GM23338 (cell line): ENCODE results near the gene DDX39A. TPM values are rescaled to one million over a fixed set of nuclear protein-coding genes. Genes with fewer than 3 reads are reported as not detected.

Source experiments
- ATAC-seq: fragments of 200-7000 bp; cut with Tn5 transposase; 3 replicates; pipeline ENCODE4 v1.9.1; 2020
- DNase-seq: peaks from one replicate; pipeline ENCODE4 v3.0.0-alpha.2; 2015; ENCODE audit warnings: low spot score
- H2AFZ ChIP-seq: fragments of 200-600 bp; sonication (generic); 2 replicates; pipeline ENCODE4 v1.8.0; 2016; ENCODE audit warnings: antibody characterized with exemption, mild to moderate bottlenecking, moderate library complexity
- H3F3A ChIP-seq: fragments of 200-600 bp; sonication (generic); replicated peaks from 2 replicates; pipeline ENCODE4 v1.8.0; 2017; ENCODE audit warnings: antibody characterized with exemption, mixed run types, low read depth
- H3K27ac ChIP-seq: fragments of 200-600 bp; sonication (generic); 2 replicates; pipeline ENCODE4 v1.6.1; 2016; ENCODE audit warnings: low read depth
- H3K27me3 ChIP-seq: fragments of 200-600 bp; sonication (generic); 2 replicates; pipeline ENCODE4 v1.8.0; 2016; ENCODE audit warnings: mild to moderate bottlenecking, mixed run types, moderate library complexity; ENCODE audit not compliant: insufficient read depth
- H3K36me3 ChIP-seq: fragments of 200-600 bp; sonication (generic); 2 replicates; pipeline ENCODE4 v1.8.0; 2016; ENCODE audit warnings: mild to moderate bottlenecking; ENCODE audit not compliant: insufficient read depth
- H3K4me1 ChIP-seq: fragments of 200-600 bp; sonication (generic); 2 replicates; pipeline ENCODE4 v1.8.0; 2016; ENCODE audit warnings: mild to moderate bottlenecking, moderate library complexity; ENCODE audit not compliant: insufficient read depth
- H3K4me2 ChIP-seq: fragments of 200-600 bp; sonication (generic); 2 replicates; pipeline ENCODE4 v1.7.1; 2017; ENCODE audit warnings: mixed run types
- H3K4me3 ChIP-seq: fragments of 200-600 bp; sonication (generic); 2 replicates; pipeline ENCODE4 v1.6.1; 2016; ENCODE audit warnings: mixed run types
- H3K79me2 ChIP-seq: fragments of 200-600 bp; sonication (generic); replicated peaks from 2 replicates; pipeline ENCODE4 v1.8.0; 2017; ENCODE audit warnings: mild to moderate bottlenecking; ENCODE audit not compliant: insufficient read depth
- H3K9me2 ChIP-seq: fragments of 200-600 bp; sonication (generic); 2 replicates; pipeline ENCODE4 v1.8.0; 2017; ENCODE audit not compliant: insufficient read depth
- H4K20me1 ChIP-seq: fragments of 200-600 bp; sonication (generic); replicated peaks from 2 replicates; pipeline ENCODE4 v1.8.0; 2017; ENCODE audit warnings: mild to moderate bottlenecking; ENCODE audit not compliant: insufficient read depth
- H3K27ac Mint-ChIP-seq: 2 replicates; pipeline ENCODE4 v1.8.0; 2020; ENCODE audit warnings: inconsistent platforms, mild to moderate bottlenecking, moderate library complexity, mixed read lengths
- H3K27me3 Mint-ChIP-seq: 3 replicates; pipeline ENCODE4 v1.8.0; 2022; ENCODE audit warnings: low read depth, mild to moderate bottlenecking, moderate library complexity, mixed read lengths, inconsistent platforms; ENCODE audit not compliant: insufficient read depth, poor library complexity
- H3K36me3 Mint-ChIP-seq: 3 replicates; pipeline ENCODE4 v1.8.0; 2021; ENCODE audit warnings: low read depth, mild to moderate bottlenecking, inconsistent platforms, moderate library complexity, mixed read lengths
- H3K4me1 Mint-ChIP-seq: 3 replicates; pipeline ENCODE4 v1.8.0; 2020; ENCODE audit warnings: mild to moderate bottlenecking, inconsistent platforms, mixed read lengths
- H3K4me3 Mint-ChIP-seq: 3 replicates; pipeline ENCODE4 v1.8.0; 2021; ENCODE audit warnings: moderate library complexity, mild to moderate bottlenecking, inconsistent platforms, mixed read lengths
- H3K9me3 Mint-ChIP-seq: 3 replicates; pipeline ENCODE4 v1.8.0; 2020; ENCODE audit warnings: moderate library complexity, mild to moderate bottlenecking, inconsistent platforms, mixed read lengths
- CREB1 ChIP-seq: fragments of 250-450 bp; sonication (Bioruptor Pico); IDR thresholded peaks from 2 replicates; pipeline ENCODE4 v1.5.0; 2020; ENCODE audit warnings: low read depth, mild to moderate bottlenecking, moderate library complexity
- ETS1 ChIP-seq: IDR thresholded peaks from 2 replicates; pipeline ENCODE4 v1.6.1; 2016; ENCODE audit warnings: antibody characterized with exemption
- ZNF114 ChIP-seq: fragments of 250-450 bp; sonication (Bioruptor Pico); IDR thresholded peaks from 2 replicates; pipeline ENCODE4 v1.5.0; 2020; ENCODE audit warnings: mild to moderate bottlenecking, moderate library complexity
- ZNF331 ChIP-seq: fragments of 250-450 bp; sonication (Bioruptor Pico); IDR thresholded peaks from 2 replicates; pipeline ENCODE4 v1.5.0; 2020; ENCODE audit warnings: low read depth, mild to moderate bottlenecking, moderate library complexity
- ZNF462 ChIP-seq: fragments of 250-450 bp; sonication (Bioruptor Pico); IDR thresholded peaks from 2 replicates; pipeline ENCODE4 v1.5.0; 2020; ENCODE audit warnings: mild to moderate bottlenecking, moderate library complexity
- polyA plus RNA-seq: library from polyadenylated mRNA; unstranded; fragments of >200 nt; fragmentation: Nextera tagmentation; extraction: Ambion mirVana; gene quantifications from 2 replicates; pipeline ENCODE4 v1.2.1, GENCODE V29; 2016
- total RNA-seq: library from RNA; depleted of rRNA; stranded (reverse); fragments of >200 nt; shearing (Covaris generic); gene quantifications from 2 replicates; pipeline ENCODE4 v1.2.3, GENCODE V29; 2014

The DDX39A gene
- total and polyA plus RNA-seq, 2 experiments from 2014 or later = 195 to 196 TPM

- no peaks in the 10 kb centered on the region; the same call in 1 of the 3 replicates for H3K36me3 Mint-ChIP-seq
- DNase-seq = peak; percentile 55
- H3K4me1 Mint-ChIP-seq = peaks cover 8% of the 10 kb centered on the region; the same call in 2 of the 3 replicates
These were observed 14.7 kb upstream of the DDX39A start for GRCh38 chr19:14433554-14434501.

More at GRCh38 chr19:14433554-14434501, 14.7 kb upstream of the DDX39A start:
- H3K27ac Mint-ChIP-seq = no peak overlapping the region
- peak overlapping the region; percentile 71 for H3K4me3 Mint-ChIP-seq
- Histone ChIP-seq H3K36me3 (no peaks in the 10 kb centered on the region), H3K79me2 (peaks cover 49% of the 10 kb centered on the region), H3K4me1 (peaks cover 12% of the 10 kb centered on the region; the same call in 1 of the 2 replicates), H3F3A (peaks cover 12% of the 10 kb centered on the region; the same call in 1 of the 2 replicates), H4K20me1 (peaks cover 6% of the 10 kb centered on the region), H3K27me3 (no peaks in the 10 kb centered on the region; the same call in 1 of the 2 replicates), H3K9me2 (no peaks in the 10 kb centered on the region), H3K4me2 (peak overlapping the region; percentile 84), H3K27ac (no peak overlapping the region), H3K4me3 (peak overlapping the region; percentile 70), H2AFZ (no peak overlapping the region)
- peak; percentile 39 for ATAC-seq
- peaks cover 20% of the 10 kb centered on the region for H3K27me3 Mint-ChIP-seq
- 0 out of 3 replicates have a peak, but pooled peaks cover 4% of the 10 kb centered on the region for H3K9me3 Mint-ChIP-seq
- TF ChIP-seq ZNF462 (CRISPR knock-in tag) (no peak), ETS1 (no peak), ZNF331 (CRISPR knock-in tag) (no peak), CREB1 (CRISPR knock-in tag) (no peak), ZNF114 (CRISPR knock-in tag) (no peak)
